Nephron progenitor cell (in vitro differentiated cells): ENCODE data around the gene RTL10.

Experiments used
- DNase-seq: peaks from one replicate; pipeline ENCODE4 v3.0.0; 2021
- H3K27ac Mint-ChIP-seq: 2 replicates; pipeline ENCODE4 v1.8.0; 2021; ENCODE audit warnings: mild to moderate bottlenecking, moderate library complexity, mixed read lengths
- H3K27me3 Mint-ChIP-seq: 2 replicates; pipeline ENCODE4 v1.8.0; 2021; ENCODE audit warnings: mild to moderate bottlenecking, low read depth, mixed read lengths; ENCODE audit not compliant: poor library complexity
- H3K36me3 Mint-ChIP-seq: 2 replicates; pipeline ENCODE4 v1.8.0; 2021; ENCODE audit warnings: low read depth, mixed read lengths
- H3K4me1 Mint-ChIP-seq: 2 replicates; pipeline ENCODE4 v1.8.0; 2021; ENCODE audit warnings: mixed read lengths
- H3K4me3 Mint-ChIP-seq: 2 replicates; pipeline ENCODE4 v1.8.0; 2021; ENCODE audit warnings: mild to moderate bottlenecking, moderate library complexity, mixed read lengths
- H3K9me3 Mint-ChIP-seq: 2 replicates; pipeline ENCODE4 v1.8.0; 2021; ENCODE audit warnings: mild to moderate bottlenecking, moderate library complexity, mixed read lengths
- CTCF ChIP-seq: fragments of 200-600 bp; sonication (generic); IDR thresholded peaks from 2 replicates; pipeline ENCODE4 v1.5.0; 2021; ENCODE audit warnings: antibody characterized with exemption

The RTL10 gene

DNA sequence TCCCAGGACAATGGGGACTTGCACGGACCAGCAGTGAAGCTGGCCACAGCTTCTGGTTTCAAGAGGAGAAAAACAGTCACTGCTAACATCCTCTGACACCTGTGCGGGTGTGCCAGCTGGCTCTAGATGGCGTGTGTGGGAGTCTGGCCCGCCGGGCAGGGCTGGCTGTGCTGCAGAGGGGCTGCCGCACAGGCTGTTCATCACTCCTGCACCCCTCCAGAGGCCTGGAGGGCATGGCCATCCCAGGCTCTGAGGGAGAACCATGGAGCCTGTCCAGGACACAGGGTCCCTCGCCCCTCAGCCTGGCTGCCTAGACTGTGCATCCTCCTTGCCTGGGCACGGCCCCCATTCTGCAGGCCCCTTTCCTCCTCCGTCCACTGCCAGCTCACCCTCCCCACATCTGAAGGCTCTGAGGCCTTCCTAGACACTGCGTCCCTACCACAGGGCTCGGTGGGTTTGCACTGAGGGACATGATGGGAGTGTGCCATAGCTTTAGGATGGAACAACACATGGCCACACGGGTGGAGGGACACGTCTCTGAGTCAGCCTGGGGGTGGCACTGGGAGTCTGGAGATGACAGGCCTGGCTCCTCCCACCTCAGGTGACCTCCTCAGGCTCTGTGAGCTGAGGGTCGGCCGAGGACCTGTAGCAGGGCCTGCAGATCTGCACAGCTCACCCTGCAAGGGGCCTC lies 42.1 kb upstream of the RTL10 start:
- no peak for DNase-seq
- H3K4me1 Mint-ChIP-seq = peaks cover 42% of the 10 kb centered on the region
- H3K36me3 Mint-ChIP-seq = peaks cover 7% of the 10 kb centered on the region
- no peak overlapping the region for H3K27ac Mint-ChIP-seq
- no peaks in the 10 kb centered on the region for H3K9me3 Mint-ChIP-seq
- TF ChIP-seq CTCF = no peak
- no peak overlapping the region for H3K4me3 Mint-ChIP-seq
- H3K27me3 Mint-ChIP-seq = peaks cover 12% of the 10 kb centered on the region

DNA sequence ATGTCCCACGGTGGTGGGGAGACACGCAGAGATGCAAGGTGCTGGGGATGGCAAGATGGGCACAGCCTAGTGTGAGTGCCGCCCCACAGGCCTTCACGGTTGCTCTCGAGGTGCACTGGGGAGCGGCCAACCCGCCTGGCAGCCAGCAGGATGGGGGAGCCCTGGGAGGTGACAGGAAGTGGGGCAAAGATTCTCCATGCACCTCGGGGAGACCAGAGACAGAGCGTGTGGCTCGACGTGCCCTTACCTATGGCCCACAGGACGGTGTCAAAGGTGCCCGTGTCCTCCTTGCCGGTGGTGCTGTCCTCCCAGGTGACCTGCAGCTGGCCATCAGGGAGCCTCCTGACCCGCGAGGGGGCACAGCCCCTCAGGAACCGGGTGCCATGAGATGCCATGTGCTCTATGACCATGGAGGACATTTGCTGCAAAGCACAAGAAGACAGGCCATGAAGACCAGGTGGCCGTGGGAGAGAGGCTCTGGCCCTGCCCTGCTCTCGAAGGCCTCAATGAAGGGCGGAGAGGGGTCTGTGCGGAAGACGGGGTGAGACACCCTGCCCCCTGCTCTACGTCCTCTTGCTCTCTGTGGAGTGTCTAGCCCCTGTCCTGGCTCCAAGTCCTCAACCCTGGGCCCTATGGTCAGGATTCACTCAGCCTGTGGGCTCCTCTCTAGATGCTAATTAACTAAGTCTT lies 40.6 kb upstream of the RTL10 start:
- DNase-seq = no peak
- no peak overlapping the region for H3K4me3 Mint-ChIP-seq
- no peak overlapping the region for H3K27ac Mint-ChIP-seq
- H3K36me3 Mint-ChIP-seq = peaks cover 7% of the 10 kb centered on the region
- H3K27me3 Mint-ChIP-seq = peaks cover 8% of the 10 kb centered on the region
- TF ChIP-seq CTCF = no peak
- H3K9me3 Mint-ChIP-seq = no peaks in the 10 kb centered on the region
- peaks cover 48% of the 10 kb centered on the region for H3K4me1 Mint-ChIP-seq

GRCh38 chr22:19893363-19893762 lies 38.7 kb upstream of the RTL10 start:
- Mint-ChIP-seq H3K9me3 (no peaks in the 10 kb centered on the region), H3K36me3 (peaks cover 7% of the 10 kb centered on the region), H3K27me3 (peaks cover 8% of the 10 kb centered on the region), H3K4me1 (peaks cover 48% of the 10 kb centered on the region), H3K4me3 (no peak overlapping the region), H3K27ac (no peak overlapping the region)
- DNase-seq = no peak
- TF ChIP-seq CTCF = no peak

GRCh38 chr22:19892925-19893324 lies 38.3 kb upstream of the RTL10 start:
- peak overlapping the region; percentile 54 for H3K4me3 Mint-ChIP-seq
- H3K4me1 Mint-ChIP-seq = peaks cover 48% of the 10 kb centered on the region
- H3K27me3 Mint-ChIP-seq = peaks cover 11% of the 10 kb centered on the region
- DNase-seq = peak; percentile 40
- no peak for TF ChIP-seq CTCF
- H3K9me3 Mint-ChIP-seq = no peaks in the 10 kb centered on the region
- peaks cover 7% of the 10 kb centered on the region for H3K36me3 Mint-ChIP-seq
- no peak overlapping the region for H3K27ac Mint-ChIP-seq

DNA sequence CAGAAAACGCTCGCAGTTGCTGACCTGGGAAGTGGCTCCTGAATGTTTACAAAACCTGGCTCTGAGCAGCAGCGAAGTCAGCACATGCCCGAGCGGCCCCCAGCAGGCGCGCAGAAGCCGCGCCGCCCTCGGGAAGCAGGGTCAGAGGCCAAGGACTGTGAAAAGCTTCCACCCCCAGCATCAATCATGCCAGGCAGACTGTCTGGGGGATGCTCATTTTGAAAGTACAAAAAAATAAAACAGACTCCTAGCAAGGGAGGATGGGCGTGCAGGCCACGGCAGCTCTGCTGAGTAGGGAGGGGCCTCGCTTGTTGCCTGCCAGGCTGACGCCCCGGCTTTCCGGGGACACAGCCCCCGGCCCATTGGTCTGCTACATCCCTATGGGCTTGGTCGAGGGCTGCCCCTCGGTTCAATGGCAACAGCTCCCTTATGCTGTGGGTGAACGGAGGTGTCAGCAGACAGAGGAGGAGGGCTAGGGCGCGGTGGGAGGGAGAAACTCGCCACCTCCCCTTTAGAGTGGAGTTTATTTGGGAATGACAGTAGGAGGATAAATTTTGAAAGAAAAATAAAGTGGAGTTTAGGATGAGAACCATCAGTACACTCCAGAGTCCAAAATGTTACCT lies 37.7 kb upstream of the RTL10 start:
- TF ChIP-seq CTCF = no peak
- H3K4me3 Mint-ChIP-seq = peak overlapping the region; percentile 60
- H3K27me3 Mint-ChIP-seq = peaks cover 13% of the 10 kb centered on the region
- peak; percentile 70 for DNase-seq
- H3K36me3 Mint-ChIP-seq = peaks cover 7% of the 10 kb centered on the region
- peak overlapping the region; percentile 83 for H3K27ac Mint-ChIP-seq
- no peaks in the 10 kb centered on the region for H3K9me3 Mint-ChIP-seq
- peaks cover 46% of the 10 kb centered on the region for H3K4me1 Mint-ChIP-seq
